ENCODE measurements around the gene C15orf61. TPM values are rescaled to one million over a fixed set of nuclear protein-coding genes. Genes with fewer than 3 reads are reported as not detected.

Gene C15orf61
- total RNA-seq, 1 experiment from 2014 or later = 10.5 TPM

DNA sequence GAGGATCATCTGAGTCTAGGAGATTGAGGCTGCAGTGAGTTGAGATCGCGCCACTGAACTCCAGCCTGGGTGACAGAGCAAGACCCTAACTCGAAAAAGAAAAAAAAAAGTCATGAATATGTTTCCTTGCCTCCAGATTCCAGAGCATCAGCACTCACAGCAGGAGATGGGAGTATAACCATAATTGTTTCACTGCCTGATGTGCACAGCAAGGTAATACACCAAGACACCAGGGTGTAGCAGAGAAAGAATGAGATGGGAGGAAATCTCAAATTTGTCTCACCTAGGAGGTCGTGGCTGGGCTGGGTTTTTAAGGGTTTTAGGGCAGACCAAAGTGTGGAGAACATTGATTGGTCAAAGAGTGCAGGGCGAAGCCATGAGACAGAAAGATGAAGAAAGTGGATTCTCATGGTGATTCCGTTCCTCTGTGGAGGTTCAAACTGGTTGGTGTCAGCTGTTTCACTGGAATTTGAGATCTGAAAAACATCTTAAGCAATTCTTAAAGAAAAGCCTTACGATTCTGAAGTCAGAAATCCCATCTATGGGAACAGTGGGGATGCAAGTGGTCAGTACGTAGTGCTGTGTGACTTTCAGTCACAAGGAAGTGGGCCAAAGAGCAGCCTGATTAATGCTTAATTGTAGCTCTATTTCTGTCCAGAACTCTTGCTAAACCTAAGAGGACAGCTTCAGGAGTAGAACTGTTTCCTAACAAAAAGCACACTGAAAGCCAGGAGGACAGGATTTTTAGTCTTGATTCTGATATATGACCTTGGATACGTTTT, 7.8 kb upstream of the C15orf61 start:
- Mint-ChIP-seq H3K9me3 (ENCODE audit: unreplicated experiment) (no peaks in the 10 kb centered on the region), H3K4me3 (ENCODE audit: unreplicated experiment) (no peak overlapping the region), H3K36me3 (ENCODE audit: insufficient read depth, unreplicated experiment) (peaks cover 17% of the 10 kb centered on the region), H3K27ac (ENCODE audit: unreplicated experiment) (no peak overlapping the region), H3K27me3 (ENCODE audit: insufficient read depth, unreplicated experiment) (no peaks in the 10 kb centered on the region), H3K4me1 (ENCODE audit: low read depth, unreplicated experiment) (no peaks in the 10 kb centered on the region)
- Histone ChIP-seq H3K9me3 (no peaks in the 10 kb centered on the region), H3K4me1 (no peaks in the 10 kb centered on the region), H3K36me3 (ENCODE audit: control insufficient read depth, insufficient read depth, low read length) (no peaks in the 10 kb centered on the region), H3K4me3 (ENCODE audit: low read depth, low read length) (no peak overlapping the region), H3K27me3 (replicated peaks; ENCODE audit: control insufficient read depth, insufficient read depth, low read length) (no peaks in the 10 kb centered on the region)
- DNase-seq = no peak
- no TSS peak for BruUV-seq (replicated peaks)
- intact Hi-C loops (cut with micrococcal nuclease; ENCODE audit: unreplicated experiment) = no loop called here
- POLR2A ChIA-PET = no interaction called here
- CTCF ChIA-PET = no interaction called here
- TF ChIP-seq, protein P1, sequence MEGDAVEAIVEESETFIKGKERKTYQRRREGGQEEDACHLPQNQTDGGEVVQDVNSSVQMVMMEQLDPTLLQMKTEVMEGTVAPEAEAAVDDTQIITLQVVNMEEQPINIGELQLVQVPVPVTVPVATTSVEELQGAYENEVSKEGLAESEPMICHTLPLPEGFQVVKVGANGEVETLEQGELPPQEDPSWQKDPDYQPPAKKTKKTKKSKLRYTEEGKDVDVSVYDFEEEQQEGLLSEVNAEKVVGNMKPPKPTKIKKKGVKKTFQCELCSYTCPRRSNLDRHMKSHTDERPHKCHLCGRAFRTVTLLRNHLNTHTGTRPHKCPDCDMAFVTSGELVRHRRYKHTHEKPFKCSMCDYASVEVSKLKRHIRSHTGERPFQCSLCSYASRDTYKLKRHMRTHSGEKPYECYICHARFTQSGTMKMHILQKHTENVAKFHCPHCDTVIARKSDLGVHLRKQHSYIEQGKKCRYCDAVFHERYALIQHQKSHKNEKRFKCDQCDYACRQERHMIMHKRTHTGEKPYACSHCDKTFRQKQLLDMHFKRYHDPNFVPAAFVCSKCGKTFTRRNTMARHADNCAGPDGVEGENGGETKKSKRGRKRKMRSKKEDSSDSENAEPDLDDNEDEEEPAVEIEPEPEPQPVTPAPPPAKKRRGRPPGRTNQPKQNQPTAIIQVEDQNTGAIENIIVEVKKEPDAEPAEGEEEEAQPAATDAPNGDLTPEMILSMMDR (IDR thresholded peaks at IDR 0.05; ENCODE audit: insufficient read depth in 1 of 2, low read depth in 1 of 2, low read length in 1 of 2, severe bottlenecking in 1 of 2, unreplicated experiment in 1 of 2) = no peak

DNA sequence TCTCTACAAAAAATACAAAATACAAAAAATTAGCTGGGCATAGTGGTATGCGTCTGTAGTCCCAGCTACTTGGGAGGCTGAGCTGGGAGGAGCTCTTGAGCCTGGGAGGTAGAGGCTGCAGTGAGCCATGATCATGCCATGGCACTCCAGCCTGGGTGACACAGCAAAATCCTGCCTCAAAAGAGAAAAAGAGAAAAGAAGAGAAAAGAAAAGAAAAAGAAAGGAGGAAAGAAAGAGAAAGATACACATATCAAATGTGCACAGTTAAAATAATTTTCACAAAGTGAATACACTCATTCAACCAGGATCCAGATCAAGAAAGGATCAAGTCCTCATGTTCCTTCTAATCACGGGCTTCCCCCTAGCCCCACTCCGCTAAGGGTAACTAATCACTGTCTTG, 5.8 kb upstream of the C15orf61 start:
- intact Hi-C loops (cut with micrococcal nuclease; ENCODE audit: unreplicated experiment) = no loop called here
- DNase-seq = no peak
- no peaks in the 10 kb centered on the region for H3K4me1 ChIP-seq
- peaks cover 10% of the 10 kb centered on the region for H3K36me3 Mint-ChIP-seq (ENCODE audit: insufficient read depth, unreplicated experiment)
- CTCF ChIA-PET = no interaction called here
- no peaks in the 10 kb centered on the region for H3K9me3 ChIP-seq
- no peaks in the 10 kb centered on the region for H3K9me3 Mint-ChIP-seq (ENCODE audit: unreplicated experiment)
- no peak overlapping the region for H3K4me3 ChIP-seq (ENCODE audit: low read depth, low read length)
- BruUV-seq (replicated peaks) = no TSS peak
- no peaks in the 10 kb centered on the region for H3K27me3 Mint-ChIP-seq (ENCODE audit: insufficient read depth, unreplicated experiment)
- no peak overlapping the region for H3K4me3 Mint-ChIP-seq (ENCODE audit: unreplicated experiment)
- POLR2A ChIA-PET = no interaction called here
- H3K27me3 ChIP-seq (replicated peaks; ENCODE audit: control insufficient read depth, insufficient read depth, low read length) = no peaks in the 10 kb centered on the region
- H3K27ac Mint-ChIP-seq (ENCODE audit: unreplicated experiment) = no peak overlapping the region
- TF ChIP-seq, protein P1 (IDR thresholded peaks at IDR 0.05; ENCODE audit: insufficient read depth in 1 of 2, low read depth in 1 of 2, low read length in 1 of 2, severe bottlenecking in 1 of 2, unreplicated experiment in 1 of 2) = no peak
- H3K36me3 ChIP-seq (ENCODE audit: control insufficient read depth, insufficient read depth, low read length) = no peaks in the 10 kb centered on the region
- no peaks in the 10 kb centered on the region for H3K4me1 Mint-ChIP-seq (ENCODE audit: low read depth, unreplicated experiment)

DNA sequence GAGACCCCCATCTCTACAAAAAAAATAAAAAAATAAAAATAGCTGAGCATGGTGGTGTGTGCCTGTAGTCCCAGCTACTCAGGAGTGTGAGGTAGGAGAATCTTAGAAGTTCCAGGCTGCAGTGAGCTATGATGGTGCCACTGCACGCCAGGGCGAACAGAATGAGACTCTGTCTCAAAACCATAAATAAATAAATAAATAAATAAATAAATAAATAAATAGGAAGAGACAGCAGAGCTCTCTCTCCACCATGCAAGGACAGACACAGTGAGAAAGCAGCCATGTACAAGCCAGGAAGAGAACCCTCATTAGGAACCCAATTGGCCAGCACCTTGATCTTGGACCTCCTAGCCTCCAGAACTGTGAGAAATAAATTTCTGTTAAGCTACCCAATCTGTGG, 5.4 kb upstream of the C15orf61 start:
- no peaks in the 10 kb centered on the region for H3K9me3 ChIP-seq
- ChIA-PET CTCF (no interaction called here), POLR2A (no interaction called here)
- H3K4me3 Mint-ChIP-seq (ENCODE audit: unreplicated experiment) = no peak overlapping the region
- H3K4me1 Mint-ChIP-seq (ENCODE audit: low read depth, unreplicated experiment) = no peaks in the 10 kb centered on the region
- no peak for DNase-seq
- H3K27ac Mint-ChIP-seq (ENCODE audit: unreplicated experiment) = no peak overlapping the region
- H3K4me1 ChIP-seq = no peaks in the 10 kb centered on the region
- intact Hi-C loops (cut with micrococcal nuclease; ENCODE audit: unreplicated experiment) = no loop called here
- TF ChIP-seq, protein P1 (IDR thresholded peaks at IDR 0.05; ENCODE audit: insufficient read depth in 1 of 2, low read depth in 1 of 2, low read length in 1 of 2, severe bottlenecking in 1 of 2, unreplicated experiment in 1 of 2) = no peak
- no peaks in the 10 kb centered on the region for H3K27me3 Mint-ChIP-seq (ENCODE audit: insufficient read depth, unreplicated experiment)
- H3K9me3 Mint-ChIP-seq (ENCODE audit: unreplicated experiment) = no peaks in the 10 kb centered on the region
- H3K36me3 ChIP-seq (ENCODE audit: control insufficient read depth, insufficient read depth, low read length) = no peaks in the 10 kb centered on the region
- H3K4me3 ChIP-seq (ENCODE audit: low read depth, low read length) = no peak overlapping the region
- peaks cover 10% of the 10 kb centered on the region for H3K36me3 Mint-ChIP-seq (ENCODE audit: insufficient read depth, unreplicated experiment)
- H3K27me3 ChIP-seq (replicated peaks; ENCODE audit: control insufficient read depth, insufficient read depth, low read length) = no peaks in the 10 kb centered on the region
- BruUV-seq (replicated peaks) = no TSS peak
